Stimulated activated CD4-positive, alpha-beta T cell treated with anti-CD3 and anti-CD28 coated beads, TNF-alpha, amount 100 ng/mL, for 48 hours (primary cell): Measurements from ENCODE around the gene DELE1.

ENCODE experiments used
- DNase-seq, 3 donors: peaks; one replicate each; pipeline ENCODE4 v3.0.0-alpha.2; 2020; ENCODE audit warnings: low read depth in 3 of 3

The DELE1 gene

GRCh38 chr5:141926434-141926833, 2.8 kb downstream of the DELE1 start:
- DNase-seq: no peak

DNA sequence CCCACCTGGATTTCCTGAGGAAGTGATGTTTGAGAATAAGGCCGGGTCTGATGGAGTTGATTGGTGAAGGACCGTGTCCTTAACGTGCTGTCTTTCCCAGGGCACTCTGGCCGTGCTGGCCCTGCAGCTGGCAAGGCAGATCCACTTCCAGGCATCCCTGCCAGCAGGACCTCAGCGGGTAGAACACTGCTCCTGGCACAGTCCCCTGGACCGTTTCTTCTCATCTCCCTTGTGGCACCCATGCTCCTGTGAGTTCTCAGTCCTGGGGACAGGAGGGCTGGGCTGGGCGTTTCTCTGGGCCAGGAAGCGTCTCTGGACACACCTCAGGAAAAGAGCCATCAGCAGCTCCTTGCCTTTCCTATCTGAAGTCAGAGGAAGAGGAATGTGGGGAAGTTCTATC, 4.4 kb downstream of the DELE1 start:
- no peak for DNase-seq

DNA sequence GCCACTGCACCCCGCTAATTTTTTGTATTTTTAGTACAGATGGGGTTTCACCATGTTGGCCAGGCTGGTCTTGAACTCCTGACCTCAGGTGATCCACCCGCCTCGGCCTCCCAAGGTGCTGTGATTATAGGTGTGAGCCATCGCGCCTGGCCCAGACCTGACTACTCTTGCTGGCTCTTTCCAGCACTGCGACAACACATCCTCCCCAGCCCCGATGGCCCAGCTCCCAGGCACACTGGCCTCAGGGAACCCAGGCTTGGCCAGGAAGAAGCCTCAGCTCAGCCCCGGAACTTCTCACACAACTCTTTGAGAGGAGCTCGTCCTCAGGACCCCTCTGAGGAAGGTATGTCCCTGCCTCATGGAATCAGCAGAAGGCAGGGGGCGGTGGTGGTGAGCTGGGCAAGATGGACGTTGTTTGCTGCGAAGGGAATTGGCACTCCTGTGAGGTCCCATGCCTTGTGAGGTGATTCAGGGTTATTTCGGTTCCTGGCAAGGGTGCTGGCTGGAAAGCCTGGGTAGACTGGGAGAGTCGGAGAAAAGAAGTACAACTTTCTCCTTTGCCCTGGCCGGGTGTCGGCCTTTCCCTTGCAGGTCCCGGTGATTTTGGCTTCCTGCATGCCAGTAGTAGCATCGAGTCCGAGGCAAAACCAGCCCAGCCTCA, 5.9 kb downstream of the DELE1 start:
- no peak for DNase-seq

- DNase-seq: no peak
Observed at GRCh38 chr5:141931694-141932093, 8.0 kb downstream of the DELE1 start.

DNA sequence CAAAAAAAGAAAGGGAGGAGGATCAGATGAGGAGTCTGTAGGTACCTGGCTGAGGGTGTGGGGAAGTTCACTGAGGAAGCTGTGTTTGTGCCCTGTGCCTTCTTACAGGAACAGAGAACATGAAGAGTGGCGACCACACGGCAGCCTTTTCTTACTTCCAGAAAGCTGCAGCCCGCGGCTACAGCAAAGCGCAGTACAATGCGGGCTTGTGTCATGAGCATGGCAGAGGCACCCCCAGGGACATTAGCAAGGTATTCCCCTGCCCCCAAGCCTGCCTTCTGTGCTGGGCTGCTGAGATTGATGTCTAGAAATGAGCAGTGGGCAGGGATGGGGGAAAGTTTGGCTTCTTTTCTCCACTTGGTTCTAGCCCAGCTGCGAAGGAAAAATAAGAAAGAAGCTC, 9.5 kb downstream of the DELE1 start:
- DNase-seq: no peak

DNA sequence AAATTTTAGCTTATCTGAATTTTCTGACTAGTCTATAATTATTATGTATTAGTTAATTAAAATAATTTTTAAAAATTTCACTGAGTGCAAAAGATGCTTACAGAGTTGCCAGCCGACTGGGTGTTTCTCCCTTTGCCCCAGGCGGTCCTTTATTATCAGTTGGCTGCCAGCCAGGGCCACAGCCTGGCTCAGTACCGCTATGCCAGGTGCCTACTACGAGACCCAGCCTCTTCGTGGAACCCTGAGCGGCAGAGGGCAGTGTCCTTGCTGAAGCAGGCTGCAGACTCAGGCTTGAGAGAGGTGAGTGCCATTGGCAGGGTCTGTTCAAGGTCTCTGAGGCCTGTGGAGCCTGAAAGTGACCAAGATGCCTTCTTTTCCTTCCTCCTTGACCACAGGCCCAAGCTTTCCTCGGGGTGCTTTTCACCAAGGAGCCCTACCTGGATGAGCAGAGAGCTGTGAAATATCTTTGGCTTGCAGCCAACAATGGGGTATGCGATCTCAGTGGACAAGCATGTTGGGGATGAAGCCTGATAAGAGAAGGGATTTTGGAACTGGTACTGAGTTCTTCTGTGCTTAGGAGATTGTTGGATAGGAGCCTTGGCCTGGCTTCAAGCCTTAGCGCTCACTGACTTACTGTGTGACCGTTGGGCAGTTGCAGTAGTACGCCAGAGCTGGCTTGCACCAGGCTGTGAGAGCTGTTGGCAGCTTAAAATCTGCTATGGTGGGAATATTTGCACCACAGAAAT, 10.6 kb downstream of the DELE1 start:
- DNase-seq: no peak

- no peak for DNase-seq
Observed at GRCh38 chr5:141935538-141935937, 11.9 kb downstream of the DELE1 start.

DNA sequence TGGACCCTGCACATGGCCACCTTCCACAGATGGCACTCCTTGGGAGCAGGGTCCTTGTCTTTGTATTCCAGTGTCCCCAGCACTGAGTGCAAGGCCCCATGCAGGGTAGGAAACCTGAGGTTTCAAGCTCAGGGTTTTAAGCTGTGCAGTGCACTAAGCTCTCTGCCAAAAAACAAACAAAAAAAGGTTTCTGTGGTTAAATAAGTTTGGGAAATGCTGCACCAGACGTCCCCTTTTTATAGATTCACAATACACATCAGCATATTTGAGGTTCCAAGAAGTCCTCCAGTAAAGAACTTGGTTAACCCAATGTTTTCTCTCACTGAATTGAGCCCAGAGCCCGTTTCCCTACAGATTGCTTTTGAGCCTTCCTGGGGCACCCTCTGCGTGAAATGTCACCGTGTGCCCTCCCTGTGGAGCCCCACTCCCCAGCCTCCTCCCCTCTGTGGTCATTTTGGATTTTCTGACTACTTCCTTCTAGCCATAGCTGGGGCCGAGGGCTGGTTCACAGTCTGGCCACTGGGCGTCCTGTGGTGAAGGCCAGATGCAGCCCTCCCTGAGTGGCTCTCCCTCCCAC, 17.1 kb downstream of the DELE1 start:
- no peak for DNase-seq

GRCh38 chr5:141941307-141941706, 17.6 kb downstream of the DELE1 start:
- no peak for DNase-seq

DNA sequence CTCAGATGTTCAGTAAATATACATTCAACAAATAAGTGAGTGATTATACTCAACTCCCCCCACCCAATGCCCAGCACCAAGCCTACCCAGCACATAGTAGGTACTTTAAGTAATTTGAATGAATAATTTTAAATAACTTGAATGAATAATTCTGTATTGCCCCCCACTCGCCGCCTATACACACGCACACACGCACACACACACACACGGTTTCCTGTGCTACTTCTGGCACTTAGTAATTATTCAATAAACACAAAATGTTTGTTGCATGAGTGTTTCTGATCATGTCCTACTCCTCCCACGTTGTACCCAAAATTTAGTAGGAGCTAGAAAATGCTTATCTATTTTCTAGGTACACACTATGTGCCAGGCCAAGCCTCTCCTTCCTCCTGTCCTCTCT, 18.1 kb downstream of the DELE1 start:
- DNase-seq: no peak

DNA sequence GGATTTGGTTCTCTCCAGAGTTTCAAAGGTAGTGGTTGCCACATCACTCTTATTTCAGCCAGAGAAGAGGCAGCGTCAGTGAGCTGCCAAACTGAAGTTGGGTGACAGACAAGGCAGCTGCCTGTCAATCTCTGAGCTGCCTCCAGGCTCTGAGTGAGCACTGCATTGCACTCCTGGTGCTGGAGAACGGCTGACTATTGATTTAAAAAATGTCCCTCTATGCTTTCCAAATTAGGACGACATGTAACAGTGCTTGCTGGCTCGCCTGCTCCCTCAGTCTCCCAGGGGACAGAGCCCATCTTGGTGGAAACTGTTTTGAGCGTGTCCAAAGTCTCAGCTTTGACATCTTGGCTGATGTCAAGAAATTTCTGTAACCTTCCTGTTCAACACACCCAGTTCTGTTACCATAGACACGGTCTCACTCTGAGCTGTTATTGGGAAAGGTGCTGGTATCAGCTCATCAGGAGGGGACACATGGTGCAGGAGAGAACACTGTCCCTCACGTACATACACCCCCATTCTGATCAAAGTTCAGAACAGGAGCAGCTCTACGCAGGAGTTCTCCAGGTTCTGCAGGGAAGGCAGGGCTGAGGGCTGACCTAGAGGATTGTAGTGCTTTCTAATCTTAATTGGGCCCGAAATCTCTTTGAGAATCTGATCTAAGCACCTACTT, 18.6 kb downstream of the DELE1 start:
- no peak for DNase-seq

DNA sequence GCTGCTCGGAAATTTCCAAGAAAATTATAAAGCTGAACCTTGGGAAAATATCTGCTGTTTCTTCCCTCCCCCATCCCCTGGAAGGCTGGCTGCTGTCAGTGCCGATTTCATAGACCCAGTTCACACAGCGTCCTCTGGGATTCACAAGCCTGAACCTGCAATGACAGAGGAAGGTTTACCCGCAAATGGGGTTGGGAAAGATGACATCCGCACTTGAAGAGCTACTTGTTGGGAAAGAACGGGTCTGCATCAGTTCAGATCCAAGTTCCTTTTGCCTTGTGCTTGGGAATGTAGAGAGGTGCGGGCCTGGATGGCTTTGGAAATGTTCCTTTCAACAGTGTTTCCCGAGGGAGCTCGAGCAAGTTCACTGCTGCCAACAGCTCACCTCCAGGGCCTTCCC, 20.4 kb downstream of the DELE1 start:
- DNase-seq: no peak

DNA sequence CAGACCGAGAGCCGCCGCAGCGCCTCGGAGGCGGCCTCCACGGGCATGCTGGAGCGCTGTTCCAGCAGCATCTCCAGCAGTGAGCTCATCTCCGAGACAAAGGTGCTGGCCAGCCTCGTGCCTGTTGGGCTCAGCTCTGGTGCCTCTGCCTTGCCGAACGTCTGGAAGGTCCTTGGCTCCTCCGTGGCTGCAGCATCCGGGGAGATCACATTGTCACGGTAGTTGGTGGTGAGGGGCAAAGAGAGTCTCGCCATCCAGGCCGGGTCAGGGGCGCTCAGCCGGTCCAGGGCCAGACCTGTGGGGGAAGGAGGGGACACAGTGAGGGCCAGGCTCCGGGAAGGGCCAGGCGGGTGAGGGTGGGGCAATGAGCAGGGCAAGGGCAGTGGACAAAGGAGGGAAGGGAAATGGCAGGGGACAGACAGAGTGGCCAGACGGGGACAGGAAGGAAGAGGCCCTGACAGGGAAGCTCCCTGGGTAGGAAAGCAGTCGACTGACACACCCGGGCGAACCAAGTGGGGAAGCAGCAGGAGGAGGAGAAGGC, 21.9 kb downstream of the DELE1 start:
- DNase-seq: no peak

GRCh38 chr5:141947316-141947715, 23.6 kb downstream of the DELE1 start:
- no peak for DNase-seq

GRCh38 chr5:141948812-141949211, 25.1 kb downstream of the DELE1 start:
- no peak for DNase-seq

DNA sequence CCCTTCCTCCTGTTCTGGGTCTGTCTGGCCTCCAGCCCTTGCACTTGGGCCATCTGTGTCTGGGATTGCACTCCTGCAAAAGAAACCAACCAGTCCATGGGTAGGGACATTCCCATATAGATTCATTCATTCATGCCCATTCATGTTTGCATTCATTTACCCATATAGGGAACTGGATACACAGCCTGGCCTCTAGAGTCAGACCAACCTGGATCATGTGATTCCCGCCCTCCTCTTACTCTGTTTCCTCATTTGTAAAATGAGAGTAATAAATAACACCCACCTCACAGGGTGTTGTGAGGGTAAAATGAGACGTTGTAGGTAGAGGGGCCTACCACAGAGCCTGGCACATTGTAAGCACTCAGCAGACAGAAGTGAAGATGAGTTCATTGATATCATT, 25.8 kb downstream of the DELE1 start:
- no peak for DNase-seq

DNA sequence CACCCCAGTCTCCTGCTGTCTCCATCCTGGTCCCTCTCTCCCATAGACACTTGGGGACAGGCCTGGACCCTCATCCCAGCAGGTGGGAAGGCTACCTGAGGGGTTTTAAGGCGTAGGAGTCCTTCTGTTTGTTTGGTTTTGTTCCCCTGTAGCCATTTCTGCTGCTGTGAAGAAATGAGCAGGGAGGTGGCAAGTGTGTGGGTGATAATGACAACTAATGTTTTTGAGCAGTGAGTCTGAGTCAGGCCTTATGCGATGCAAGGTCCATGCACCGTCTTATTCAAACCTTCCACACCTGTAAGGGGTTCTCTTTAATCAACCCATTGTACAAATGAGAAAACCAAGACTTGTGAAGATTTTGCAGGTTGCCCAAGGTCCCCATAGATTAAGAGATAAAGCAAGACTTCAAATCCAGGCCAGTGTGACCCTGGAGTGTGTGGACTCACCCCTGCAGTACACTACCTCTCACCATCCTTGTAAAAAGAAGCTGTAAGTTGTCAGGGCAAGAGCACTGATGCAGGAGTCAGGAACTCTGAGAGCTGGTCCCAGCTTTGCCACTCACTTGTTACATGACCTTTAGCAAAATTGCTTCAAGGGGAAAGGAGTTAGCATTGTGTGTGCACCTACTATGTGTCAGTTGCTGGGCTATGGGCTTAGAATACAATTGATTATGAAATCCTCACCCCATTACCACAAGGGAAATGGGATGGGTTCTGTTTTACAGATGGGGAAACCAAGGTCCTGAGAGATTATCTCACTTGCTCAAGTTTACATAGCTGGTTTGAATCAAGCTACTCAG, 26.7 kb downstream of the DELE1 start:
- no peak for DNase-seq

DNA sequence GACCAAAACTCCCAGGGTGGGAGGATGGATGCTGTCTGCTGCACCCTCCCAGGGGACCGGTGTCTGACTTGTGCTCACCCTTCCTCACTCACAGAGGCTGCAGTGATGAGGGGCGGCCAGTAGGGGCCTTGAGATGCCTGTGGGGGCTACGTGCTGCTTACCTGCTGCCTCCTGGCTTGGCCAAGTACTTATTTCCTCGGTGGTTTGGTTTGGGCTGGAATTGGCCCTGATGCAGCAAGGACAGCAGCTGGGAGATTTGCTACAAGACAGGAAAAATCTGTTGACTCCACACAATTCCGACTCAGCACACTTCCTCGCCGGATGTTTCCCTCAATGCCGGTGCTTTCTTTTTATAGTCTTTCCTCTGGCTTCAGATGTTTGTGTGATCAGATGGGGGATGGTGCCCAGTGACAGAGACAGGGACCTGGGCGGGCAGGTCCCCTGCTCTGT, 27.7 kb downstream of the DELE1 start:
- no peak for DNase-seq

DNA sequence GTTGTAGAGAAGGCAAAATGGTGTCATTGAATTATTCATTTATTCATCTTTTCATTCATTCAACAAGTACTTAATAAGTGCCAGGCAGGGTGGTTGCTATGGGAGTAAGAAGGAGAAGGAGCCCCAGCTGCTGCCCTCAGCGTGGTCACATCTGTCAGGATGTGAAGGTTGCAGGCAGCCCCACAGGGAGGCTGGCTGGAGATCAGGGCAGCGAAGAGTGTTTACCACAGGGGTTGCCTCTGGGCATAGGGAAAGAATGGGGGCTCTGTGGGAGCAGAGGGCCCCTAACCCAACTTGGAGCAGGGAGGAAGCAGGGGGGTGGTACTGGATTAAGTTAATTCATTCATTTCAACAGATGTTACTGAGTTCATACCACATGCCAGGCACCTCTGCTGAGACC, 28.3 kb downstream of the DELE1 start:
- no peak for DNase-seq

DNA sequence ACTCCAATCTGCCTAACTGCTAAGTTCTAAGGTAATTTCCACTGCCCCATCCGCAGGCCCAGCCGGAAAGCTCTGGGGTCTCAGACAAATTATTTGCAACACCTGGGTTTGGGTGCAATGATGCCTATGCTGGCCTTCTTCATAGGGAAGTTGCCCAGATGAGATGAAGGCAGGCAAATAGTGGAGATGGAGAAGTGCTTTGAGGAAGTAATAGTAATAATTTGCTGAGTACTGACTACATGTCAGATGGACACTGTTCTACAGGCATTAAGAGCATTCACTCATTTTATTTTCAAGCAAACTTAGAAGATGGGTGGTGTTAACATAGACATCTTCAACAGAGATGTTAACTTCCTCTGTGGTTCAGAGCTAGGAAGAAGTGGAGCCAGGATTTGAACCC, 30.5 kb downstream of the DELE1 start:
- no peak for DNase-seq

DNA sequence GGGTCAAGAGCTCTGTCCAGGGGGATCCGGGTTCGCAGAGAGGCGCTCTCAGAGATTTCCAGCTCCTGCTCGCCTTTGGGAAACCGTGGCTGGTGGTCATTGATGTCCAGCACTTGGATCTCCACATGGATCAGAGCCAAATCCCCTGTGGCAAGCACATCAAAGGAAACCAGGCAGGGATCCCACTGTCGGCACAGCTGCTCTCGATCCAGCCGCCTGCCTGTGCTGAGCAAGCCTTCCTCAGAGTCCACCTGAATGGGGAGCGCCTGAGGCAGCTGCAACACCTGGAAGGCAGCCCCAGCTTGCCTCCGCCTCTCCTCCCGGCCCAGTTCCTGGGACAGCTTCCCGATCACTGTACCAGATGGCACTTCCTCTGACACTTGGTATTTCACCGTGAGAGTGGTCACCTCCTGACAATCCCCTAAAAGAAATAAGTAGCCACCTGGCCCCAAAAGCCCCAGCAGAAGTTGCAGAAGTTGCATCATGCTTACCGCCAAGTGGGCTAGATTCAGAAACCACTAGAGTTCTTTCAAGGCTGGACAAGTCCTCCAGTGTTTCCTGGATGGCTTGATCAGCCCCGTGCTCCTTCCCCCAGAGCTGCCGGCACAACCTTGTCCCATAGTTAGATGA, 33.8 kb downstream of the DELE1 start:
- DNase-seq: no peak
